Measurements from ENCODE around the gene ZBTB17.

The ZBTB17 gene

GRCh38 chr1:15945011-15945831, 30.7 kb downstream of the ZBTB17 start:
- DNase-seq, result no peak

- no peak for DNase-seq
These were observed 31.4 kb downstream of the ZBTB17 start for GRCh38 chr1:15944308-15945010.

- DNase-seq, result no peak
These were observed 32.0 kb downstream of the ZBTB17 start for GRCh38 chr1:15943992-15944307.

- no peak for DNase-seq
These were observed 32.4 kb downstream of the ZBTB17 start for GRCh38 chr1:15943328-15943991.

- DNase-seq, result no peak
These were observed 33.1 kb downstream of the ZBTB17 start for GRCh38 chr1:15942661-15943327.

- DNase-seq, result no peak
These were observed 33.8 kb downstream of the ZBTB17 start for GRCh38 chr1:15941899-15942660.

GRCh38 chr1:15941044-15941840, 34.7 kb downstream of the ZBTB17 start:
- DNase-seq, result no peak

- no peak for DNase-seq
These were observed 35.5 kb downstream of the ZBTB17 start for GRCh38 chr1:15940110-15941043.

GRCh38 chr1:15939181-15940109, 36.5 kb downstream of the ZBTB17 start:
- DNase-seq, result no peak

GRCh38 chr1:15938628-15939161, 37.2 kb downstream of the ZBTB17 start:
- no peak for DNase-seq

- no peak for DNase-seq
These were observed 38.2 kb downstream of the ZBTB17 start for GRCh38 chr1:15937706-15938168.

- DNase-seq, result no peak
These were observed 38.8 kb downstream of the ZBTB17 start for GRCh38 chr1:15937146-15937545.

- no peak for DNase-seq
These were observed 39.9 kb downstream of the ZBTB17 start for GRCh38 chr1:15936025-15936424.

GRCh38 chr1:15935056-15935950, 40.6 kb downstream of the ZBTB17 start:
- DNase-seq, result no peak

- no peak for DNase-seq
These were observed 41.5 kb downstream of the ZBTB17 start for GRCh38 chr1:15934211-15935055.

GRCh38 chr1:15933684-15934083, 42.2 kb downstream of the ZBTB17 start:
- no peak for DNase-seq

GRCh38 chr1:15932612-15933011, 43.3 kb downstream of the ZBTB17 start:
- no peak for DNase-seq
